WTC11 (cell line): ENCODE measurements around the gene PRCD.

Experiments
- CDX4 ChIP-seq: fragments of 250-450 bp; sonication (Bioruptor Pico); IDR thresholded peaks from 2 replicates; pipeline ENCODE4 v1.9.0; 2021; ENCODE audit warnings: moderate library complexity, mild to moderate bottlenecking, inconsistent platforms, borderline replicate concordance
- KAT7 ChIP-seq: sonication (generic); formaldehyde crosslinking; IDR thresholded peaks from 2 replicates; pipeline ENCODE4 v1.8.1; 2023; ENCODE audit warnings: missing genetic modification reagents, mild to moderate bottlenecking, borderline replicate concordance

- no peak for TF ChIP-seq CDX4 (CRISPR knock-in tag)
- no peak for TF ChIP-seq KAT7 (CRISPR knock-in tag)
Measured at GRCh38 chr17:76560877-76561221, 21.0 kb downstream of the PRCD start.
